VCaP (cell line): ENCODE data around the gene TCN1.
"Not testable (repeated sequence)": the region's sequence is repeated elsewhere in the genome, so short reads cannot be mapped to it uniquely, and the experiment has no call there.

Experiments used
- H3K27ac ChIP-seq: fragments of 450-650 bp; 2 replicates; pipeline ENCODE4 v1.5.1; 2017
- CTCF ChIP-seq: fragments of 450-650 bp; conservative IDR thresholded peaks from 2 replicates; pipeline ENCODE4 v1.5.1; 2017; ENCODE audit warnings: mild to moderate bottlenecking, moderate library complexity

The TCN1 gene

GRCh38 chr11:59866397-59866796, at the start of gene TCN1:
Gene TCN1, minus strand, starts transcription at chr11:59866487. Its CDS starts 17 bp downstream, at chr11:59866470.
- H3K27ac ChIP-seq: no peak within 1 kb of the TSS
- TF ChIP-seq CTCF: no peak

GRCh38 chr11:59903569-59903968, 37.3 kb upstream of the TCN1 start:
- not testable (repeated sequence) for H3K27ac ChIP-seq

GRCh38 chr11:59901306-59901705, 35.0 kb upstream of the TCN1 start:
- H3K27ac ChIP-seq: no peak overlapping the region
- TF ChIP-seq CTCF: no peak

- H3K27ac ChIP-seq: no peak overlapping the region
- TF ChIP-seq CTCF: no peak
Observed at GRCh38 chr11:59900366-59901126, 34.3 kb upstream of the TCN1 start.

GRCh38 chr11:59899532-59899931, 33.2 kb upstream of the TCN1 start:
- H3K27ac ChIP-seq: no peak overlapping the region
- no peak for TF ChIP-seq CTCF

GRCh38 chr11:59898650-59899049, 32.4 kb upstream of the TCN1 start:
- no peak overlapping the region for H3K27ac ChIP-seq
- no peak for TF ChIP-seq CTCF

- TF ChIP-seq CTCF: no peak
Observed at GRCh38 chr11:59898046-59898445, 31.8 kb upstream of the TCN1 start.

GRCh38 chr11:59894616-59895015, 28.3 kb upstream of the TCN1 start:
- H3K27ac ChIP-seq: no peak overlapping the region
- TF ChIP-seq CTCF: no peak

More at GRCh38 chr11:59898046-59898445, 31.8 kb upstream of the TCN1 start:
- H3K27ac ChIP-seq: no peak overlapping the region
